Panc1 (cell line): ENCODE data around the gene CRYGS.

ENCODE experiments used
- CTCF ChIP-seq: fragments of 450-650 bp; IDR thresholded peaks from 2 replicates; pipeline ENCODE4 v1.5.1; 2017; ENCODE audit warnings: mild to moderate bottlenecking
- POLR2AphosphoS5 ChIP-seq: IDR thresholded peaks from 2 replicates; pipeline ENCODE4 v1.6.1; 2012; ENCODE audit warnings: mild to moderate bottlenecking, low read depth, low read length, moderate library complexity
- REST ChIP-seq, 2 experiments: IDR thresholded peaks; 2 replicates each; pipeline ENCODE4 v1.6.1; 2011 to 2012; ENCODE audit warnings: low read depth in 2 of 2, control low read depth in 1 of 2, low read length in 1 of 2, mild to moderate bottlenecking in 1 of 2, moderate library complexity in 1 of 2; ENCODE audit not compliant: insufficient read depth in 1 of 2

- no peak for TF ChIP-seq POLR2AphosphoS5
- no peak for TF ChIP-seq CTCF
- no peak for TF ChIP-seq REST (IDR thresholded peaks at IDR 0.05; ENCODE audit: insufficient read depth in 1 of 2, low read depth in 2 of 2, low read length in 1 of 2)
These were observed 14.8 kb downstream of the CRYGS start for GRCh38 chr3:186529201-186529999.
